ENCODE data around the gene RASSF8. TPM values are rescaled to one million over a fixed set of nuclear protein-coding genes. Genes with fewer than 3 reads are reported as not detected.

The RASSF8 gene
- total and polyA plus RNA-seq, 4 donors: 10.6 to 86.7 (median 47.3) TPM

DNA sequence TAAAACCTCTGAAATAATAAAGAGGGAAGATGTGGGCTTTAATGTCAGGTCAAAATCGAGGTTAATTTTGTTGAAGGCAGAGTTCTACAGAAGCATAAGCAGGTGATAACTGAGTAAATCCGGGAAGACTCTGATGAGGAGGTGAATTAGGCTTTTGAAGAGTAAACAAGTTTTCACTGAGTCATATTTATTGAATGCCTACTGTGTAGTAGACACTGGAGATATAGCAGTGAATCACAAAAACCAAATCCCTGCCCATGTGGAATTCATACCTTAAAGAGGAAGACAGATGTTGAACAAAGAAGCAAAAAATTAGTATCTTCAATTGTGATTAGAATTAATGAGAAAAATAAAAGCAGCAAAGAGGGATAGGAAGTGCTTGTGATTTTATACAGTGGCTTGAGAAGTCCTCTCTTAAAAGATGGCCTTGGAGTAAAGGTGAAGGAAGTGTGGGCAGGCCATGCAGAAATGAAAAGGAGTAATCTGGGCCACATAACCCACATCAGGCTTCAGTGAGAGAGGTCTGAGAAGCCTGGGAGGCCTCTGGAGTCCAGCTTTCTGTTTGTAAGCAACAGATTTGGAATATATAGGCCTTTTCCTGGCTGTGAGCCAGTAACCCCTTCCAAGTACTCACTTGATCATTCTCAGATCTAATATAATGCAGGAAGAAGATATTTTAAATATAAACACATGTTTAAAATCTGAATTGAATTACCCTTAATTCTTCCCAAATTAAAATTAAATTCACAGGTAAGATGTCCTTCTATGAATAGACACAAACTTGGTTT, 119.6 kb downstream of the RASSF8 start:
- H3K4me3 ChIP-seq (ENCODE audit: low read length in 2 of 2): no peak overlapping the region
- 96 to 99% methylated on average over 2 of the region's 2 CpGs for WGBS, 2 donors
- H3K4me1 ChIP-seq (ENCODE audit: control insufficient read depth in 1 of 2, insufficient read depth in 2 of 2, low read length in 2 of 2): no peaks in the 10 kb centered on the region
- no peaks in the 10 kb centered on the region for H3K9me3 ChIP-seq (ENCODE audit: control insufficient read depth, low read length)
- intact Hi-C loops (cut with DNase I): no loop called here
- DNase-seq (no peak), ATAC-seq (ENCODE audit: low FRiP score) (no peak)
- no peaks in the 10 kb centered on the region for H3K27me3 ChIP-seq (ENCODE audit: control insufficient read depth in 1 of 2, insufficient read depth in 2 of 2, low read length in 1 of 2)
- H3K27ac ChIP-seq (ENCODE audit: low read depth in 1 of 2, low read length in 2 of 2): no peak overlapping the region
- no peaks in the 10 kb centered on the region for H3K36me3 ChIP-seq (ENCODE audit: control insufficient read depth in 1 of 2, insufficient read depth in 2 of 2, low read length in 1 of 2)

- intact Hi-C loops (cut with DNase I): no loop called here
- WGBS, 2 donors: 74 to 98% methylated on average over 1 of the region's 1 CpG
- no peaks in the 10 kb centered on the region for H3K27me3 ChIP-seq (ENCODE audit: control insufficient read depth in 1 of 2, insufficient read depth in 2 of 2, low read length in 1 of 2)
- H3K9me3 ChIP-seq (ENCODE audit: control insufficient read depth, low read length): no peaks in the 10 kb centered on the region
- DNase-seq (no peak), ATAC-seq (ENCODE audit: low FRiP score) (no peak)
- no peak overlapping the region for H3K27ac ChIP-seq (ENCODE audit: low read depth in 1 of 2, low read length in 2 of 2)
- no peaks in the 10 kb centered on the region for H3K4me1 ChIP-seq (ENCODE audit: control insufficient read depth in 1 of 2, insufficient read depth in 2 of 2, low read length in 2 of 2)
- no peak overlapping the region for H3K4me3 ChIP-seq (ENCODE audit: low read length in 2 of 2)
- no peaks in the 10 kb centered on the region for H3K36me3 ChIP-seq (ENCODE audit: control insufficient read depth in 1 of 2, insufficient read depth in 2 of 2, low read length in 1 of 2)
Observed at GRCh38 chr12:26080911-26081310, 122.4 kb downstream of the RASSF8 start.

- H3K9me3 ChIP-seq (ENCODE audit: control insufficient read depth, low read length): no peaks in the 10 kb centered on the region
- H3K4me1 ChIP-seq (ENCODE audit: control insufficient read depth in 1 of 2, insufficient read depth in 2 of 2, low read length in 2 of 2): no peaks in the 10 kb centered on the region
- no peak overlapping the region for H3K27ac ChIP-seq (ENCODE audit: low read depth in 1 of 2, low read length in 2 of 2)
- H3K27me3 ChIP-seq (ENCODE audit: control insufficient read depth in 1 of 2, insufficient read depth in 2 of 2, low read length in 1 of 2): no peaks in the 10 kb centered on the region
- DNase-seq (no peak), ATAC-seq (ENCODE audit: low FRiP score) (no peak)
- intact Hi-C loops (cut with DNase I): no loop called here
- WGBS, 2 donors: 85 to 93% methylated on average over 1 of the region's 1 CpG
- no peak overlapping the region for H3K4me3 ChIP-seq (ENCODE audit: low read length in 2 of 2)
- no peaks in the 10 kb centered on the region for H3K36me3 ChIP-seq (ENCODE audit: control insufficient read depth in 1 of 2, insufficient read depth in 2 of 2, low read length in 1 of 2)
Observed at GRCh38 chr12:26086936-26087335, 128.5 kb downstream of the RASSF8 start.

DNA sequence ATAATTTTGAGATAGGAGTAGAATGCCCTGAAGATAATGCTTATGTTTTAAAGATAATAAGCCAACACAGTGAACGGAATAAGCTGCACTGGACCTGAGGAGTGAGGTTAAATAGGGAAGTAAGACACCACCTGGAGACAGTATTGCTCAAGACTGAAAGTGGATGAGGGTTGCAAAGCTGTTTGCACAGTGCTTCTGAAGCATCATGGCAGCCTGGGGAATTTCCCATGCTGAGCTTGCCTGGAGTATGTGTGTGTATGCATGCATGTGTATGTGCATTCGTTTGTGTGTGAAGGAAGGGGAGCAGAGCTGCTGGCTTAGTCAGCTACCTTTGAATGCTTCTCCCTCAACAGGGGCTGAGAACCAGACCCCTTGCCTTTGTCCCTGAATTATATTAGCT, 130.5 kb downstream of the RASSF8 start:
- DNase-seq (no peak), ATAC-seq (ENCODE audit: low FRiP score) (no peak)
- H3K27me3 ChIP-seq (ENCODE audit: control insufficient read depth in 1 of 2, insufficient read depth in 2 of 2, low read length in 1 of 2): no peaks in the 10 kb centered on the region
- WGBS, 2 donors: 73 to 80% methylated on average over 2 of the region's 2 CpGs
- no peaks in the 10 kb centered on the region for H3K4me1 ChIP-seq (ENCODE audit: control insufficient read depth in 1 of 2, insufficient read depth in 2 of 2, low read length in 2 of 2)
- H3K9me3 ChIP-seq (ENCODE audit: control insufficient read depth, low read length): no peaks in the 10 kb centered on the region
- intact Hi-C loops (cut with DNase I): no loop called here
- no peak overlapping the region for H3K27ac ChIP-seq (ENCODE audit: low read depth in 1 of 2, low read length in 2 of 2)
- no peak overlapping the region for H3K4me3 ChIP-seq (ENCODE audit: low read length in 2 of 2)
- H3K36me3 ChIP-seq (ENCODE audit: control insufficient read depth in 1 of 2, insufficient read depth in 2 of 2, low read length in 1 of 2): no peaks in the 10 kb centered on the region

DNA sequence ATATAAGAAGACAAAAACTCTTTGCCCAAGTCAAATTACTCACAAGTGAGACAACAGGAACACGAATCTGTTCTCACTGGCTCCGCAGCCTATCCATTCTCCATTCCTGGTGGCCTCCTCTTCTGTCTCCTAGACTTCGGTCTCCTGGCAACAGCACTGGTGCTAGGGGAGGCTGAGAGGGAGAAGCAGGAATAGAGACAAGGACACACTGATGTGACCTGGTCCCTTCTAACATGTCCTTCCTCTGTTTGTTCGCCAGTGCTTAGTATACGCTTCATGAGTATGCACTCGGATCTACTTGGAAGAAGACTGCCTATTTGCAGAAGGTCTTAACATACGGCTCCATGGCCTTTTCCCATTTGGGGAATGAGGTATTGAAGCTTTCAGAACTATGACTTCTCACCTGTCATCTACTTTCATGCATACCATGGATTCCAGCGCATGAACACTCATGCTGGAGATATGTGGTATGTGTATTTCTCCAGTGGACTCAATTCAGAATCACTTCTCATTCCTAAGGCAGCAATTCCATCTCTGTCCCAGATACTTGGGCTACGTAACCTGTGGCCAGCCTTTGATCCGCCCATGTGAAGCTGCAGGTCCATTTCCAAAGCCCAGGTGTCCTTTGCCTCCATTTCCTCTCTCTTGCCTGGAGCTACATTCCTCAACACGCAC, 132.5 kb downstream of the RASSF8 start:
- DNase-seq (no peak), ATAC-seq (ENCODE audit: low FRiP score) (no peak)
- no peak overlapping the region for H3K27ac ChIP-seq (ENCODE audit: low read depth in 1 of 2, low read length in 2 of 2)
- H3K27me3 ChIP-seq (ENCODE audit: control insufficient read depth in 1 of 2, insufficient read depth in 2 of 2, low read length in 1 of 2): no peaks in the 10 kb centered on the region
- no peaks in the 10 kb centered on the region for H3K36me3 ChIP-seq (ENCODE audit: control insufficient read depth in 1 of 2, insufficient read depth in 2 of 2, low read length in 1 of 2)
- no peaks in the 10 kb centered on the region for H3K4me1 ChIP-seq (ENCODE audit: control insufficient read depth in 1 of 2, insufficient read depth in 2 of 2, low read length in 2 of 2)
- WGBS, 2 donors: 85 to 92% methylated on average over 11 of the region's 11 CpGs
- intact Hi-C loops (cut with DNase I): loop anchor here (10.0 kb wide), 2 partner anchors 344 to 656 kb away; no protein-coding TSS in a partner anchor
- no peaks in the 10 kb centered on the region for H3K9me3 ChIP-seq (ENCODE audit: control insufficient read depth, low read length)
- H3K4me3 ChIP-seq (ENCODE audit: low read length in 2 of 2): no peak overlapping the region

GRCh38 chr12:26091822-26092221, 133.3 kb downstream of the RASSF8 start:
- H3K9me3 ChIP-seq (ENCODE audit: control insufficient read depth, low read length): no peaks in the 10 kb centered on the region
- no peaks in the 10 kb centered on the region for H3K27me3 ChIP-seq (ENCODE audit: control insufficient read depth in 1 of 2, insufficient read depth in 2 of 2, low read length in 1 of 2)
- no peak overlapping the region for H3K27ac ChIP-seq (ENCODE audit: low read depth in 1 of 2, low read length in 2 of 2)
- no peak overlapping the region for H3K4me3 ChIP-seq (ENCODE audit: low read length in 2 of 2)
- no peaks in the 10 kb centered on the region for H3K36me3 ChIP-seq (ENCODE audit: control insufficient read depth in 1 of 2, insufficient read depth in 2 of 2, low read length in 1 of 2)
- H3K4me1 ChIP-seq (ENCODE audit: control insufficient read depth in 1 of 2, insufficient read depth in 2 of 2, low read length in 2 of 2): no peaks in the 10 kb centered on the region
- intact Hi-C loops (cut with DNase I): loop anchor here (10.0 kb wide), 2 partner anchors 343 to 657 kb away; no protein-coding TSS in a partner anchor
- DNase-seq: no peak
- no peak for ATAC-seq (ENCODE audit: low FRiP score)
- WGBS, 2 donors: 68 to 69% methylated on average over 6 of the region's 6 CpGs

DNA sequence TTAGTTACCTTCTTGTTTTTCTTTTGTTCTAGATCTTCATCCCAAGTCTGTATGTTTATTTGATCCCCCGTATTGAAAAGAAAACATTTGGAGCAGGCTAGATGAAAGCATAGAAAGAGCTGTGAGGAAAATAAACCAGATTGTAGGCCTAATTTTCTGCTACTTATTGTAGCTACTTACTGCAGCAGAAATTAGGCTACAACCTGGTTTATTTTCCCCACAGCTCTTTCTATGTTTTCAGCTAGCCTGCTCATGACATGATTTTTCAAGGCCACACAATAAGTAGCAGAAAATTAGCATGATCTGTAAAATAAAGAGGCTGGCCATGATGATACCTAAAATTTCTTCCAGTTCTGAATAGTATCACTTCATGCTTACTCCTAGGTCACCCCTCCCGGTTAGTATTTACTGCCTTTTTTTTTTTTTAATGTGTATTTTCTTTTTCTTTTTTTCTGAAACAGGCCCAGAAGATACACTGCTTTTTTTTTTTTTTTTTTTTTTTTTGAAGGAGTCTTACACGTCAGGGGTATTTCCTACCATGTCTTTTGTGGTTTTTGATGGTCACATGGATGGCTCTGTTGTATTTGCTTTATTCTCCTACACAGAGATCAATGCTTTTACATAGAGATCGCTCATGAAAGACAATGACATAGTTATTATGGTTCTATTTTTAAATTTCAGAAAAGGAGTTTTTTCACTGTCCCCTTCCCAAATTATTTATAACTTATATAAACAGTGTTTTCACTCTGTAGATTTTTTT, 134.0 kb downstream of the RASSF8 start:
- Histone ChIP-seq H3K9me3 (ENCODE audit: control insufficient read depth, low read length) (no peaks in the 10 kb centered on the region), H3K4me1 (ENCODE audit: control insufficient read depth in 1 of 2, insufficient read depth in 2 of 2, low read length in 2 of 2) (no peaks in the 10 kb centered on the region), H3K36me3 (ENCODE audit: control insufficient read depth in 1 of 2, insufficient read depth in 2 of 2, low read length in 1 of 2) (no peaks in the 10 kb centered on the region), H3K27me3 (ENCODE audit: control insufficient read depth in 1 of 2, insufficient read depth in 2 of 2, low read length in 1 of 2) (no peaks in the 10 kb centered on the region), H3K4me3 (ENCODE audit: low read length in 2 of 2) (no peak overlapping the region), H3K27ac (ENCODE audit: low read depth in 1 of 2, low read length in 2 of 2) (no peak overlapping the region)
- no peak for ATAC-seq (ENCODE audit: low FRiP score)
- WGBS, 2 donors: 81 to 83% methylated on average over 4 of the region's 4 CpGs
- intact Hi-C loops (cut with DNase I): loop anchor here (10.0 kb wide), 2 partner anchors 342 to 658 kb away; no protein-coding TSS in a partner anchor
- DNase-seq: no peak

- DNase-seq (no peak), ATAC-seq (ENCODE audit: low FRiP score) (no peak)
- intact Hi-C loops (cut with DNase I): loop anchor here (10.0 kb wide), 2 partner anchors 340 to 660 kb away; no protein-coding TSS in a partner anchor
- Histone ChIP-seq H3K9me3 (ENCODE audit: control insufficient read depth, low read length) (no peaks in the 10 kb centered on the region), H3K4me1 (ENCODE audit: control insufficient read depth in 1 of 2, insufficient read depth in 2 of 2, low read length in 2 of 2) (no peaks in the 10 kb centered on the region), H3K27ac (ENCODE audit: low read depth in 1 of 2, low read length in 2 of 2) (no peak overlapping the region), H3K4me3 (ENCODE audit: low read length in 2 of 2) (no peak overlapping the region), H3K36me3 (ENCODE audit: control insufficient read depth in 1 of 2, insufficient read depth in 2 of 2, low read length in 1 of 2) (no peaks in the 10 kb centered on the region), H3K27me3 (ENCODE audit: control insufficient read depth in 1 of 2, insufficient read depth in 2 of 2, low read length in 1 of 2) (no peaks in the 10 kb centered on the region)
- 97% methylated on average over 2 of the region's 2 CpGs for WGBS, 2 donors
Observed at GRCh38 chr12:26095186-26095585, 136.7 kb downstream of the RASSF8 start.
